ENCODE results near the gene DNAH6. TPM values are rescaled to one million over a fixed set of nuclear protein-coding genes. Genes with fewer than 3 reads are reported as not detected.

DNAH6 gene
- total RNA-seq: under 0.01 and 0.09 TPM in 2 replicates

GRCh38 chr2:84516234-84516986, at the start of gene DNAH6:
DNAH6 (plus strand) TSS chr2:84516498; CDS start chr2:84517827, 1,329 bp downstream.

Other genes starting within 250 kb of the DNAH6 start
- 50.0 and 78.0 TPM in 2 replicates for gene SUCLG1, start 57.2 kb upstream of the DNAH6 start, total RNA-seq